Stimulated activated naive CD8-positive, alpha-beta T cell treated with anti-CD3 and anti-CD28 coated beads, Interleukin-15, amount 100 ng/mL, for 72 hours (primary cell): ENCODE measurements around the gene IQGAP3.

Source experiments
- ATAC-seq: fragments of 150-1000 bp; cut with Tn5 transposase; 2 replicates; pipeline ENCODE4 v1.10.0; 2021; ENCODE audit warnings: mild to moderate bottlenecking, moderate library complexity
- DNase-seq, 2 donors: peaks; one replicate each; pipeline ENCODE4 v3.0.0; 2021 to 2022
- H3K27ac Mint-ChIP-seq, 2 donors: one replicate each; pipeline ENCODE4 v1.8.0; 2022; ENCODE audit warnings: mild to moderate bottlenecking in 2 of 2, mixed read lengths in 2 of 2, moderate library complexity in 2 of 2
- H3K27me3 Mint-ChIP-seq: one replicate; pipeline ENCODE4 v1.8.0; 2022; ENCODE audit warnings: mixed read lengths
- H3K4me1 Mint-ChIP-seq: one replicate; pipeline ENCODE4 v1.8.0; 2022; ENCODE audit warnings: mild to moderate bottlenecking, mixed read lengths
- H3K4me3 Mint-ChIP-seq, 2 donors: one replicate each; pipeline ENCODE4 v1.8.0; 2022; ENCODE audit warnings: mild to moderate bottlenecking in 2 of 2, mixed read lengths in 2 of 2, moderate library complexity in 1 of 2
- H3K9me3 Mint-ChIP-seq, 2 donors: one replicate each; pipeline ENCODE4 v1.8.0; 2022; ENCODE audit warnings: mixed read lengths in 2 of 2

IQGAP3 gene

GRCh38 chr1:156504821-156505678 lies 67.3 kb downstream of the IQGAP3 start:
- Mint-ChIP-seq H3K4me3 (peak overlapping the region; percentile 79 to 97), H3K27me3 (no peaks in the 10 kb centered on the region), H3K9me3 (peaks cover 0 to 4% of the 10 kb centered on the region in 2 donors), H3K4me1 (peaks cover 70% of the 10 kb centered on the region), H3K27ac (peak overlapping the region; percentile 96 to 98)
- ATAC-seq (peak; percentile 59), DNase-seq (peak; percentile 89 to 95)

GRCh38 chr1:156504438-156504813 lies 67.9 kb downstream of the IQGAP3 start:
- ATAC-seq = peak; percentile 43

DNA sequence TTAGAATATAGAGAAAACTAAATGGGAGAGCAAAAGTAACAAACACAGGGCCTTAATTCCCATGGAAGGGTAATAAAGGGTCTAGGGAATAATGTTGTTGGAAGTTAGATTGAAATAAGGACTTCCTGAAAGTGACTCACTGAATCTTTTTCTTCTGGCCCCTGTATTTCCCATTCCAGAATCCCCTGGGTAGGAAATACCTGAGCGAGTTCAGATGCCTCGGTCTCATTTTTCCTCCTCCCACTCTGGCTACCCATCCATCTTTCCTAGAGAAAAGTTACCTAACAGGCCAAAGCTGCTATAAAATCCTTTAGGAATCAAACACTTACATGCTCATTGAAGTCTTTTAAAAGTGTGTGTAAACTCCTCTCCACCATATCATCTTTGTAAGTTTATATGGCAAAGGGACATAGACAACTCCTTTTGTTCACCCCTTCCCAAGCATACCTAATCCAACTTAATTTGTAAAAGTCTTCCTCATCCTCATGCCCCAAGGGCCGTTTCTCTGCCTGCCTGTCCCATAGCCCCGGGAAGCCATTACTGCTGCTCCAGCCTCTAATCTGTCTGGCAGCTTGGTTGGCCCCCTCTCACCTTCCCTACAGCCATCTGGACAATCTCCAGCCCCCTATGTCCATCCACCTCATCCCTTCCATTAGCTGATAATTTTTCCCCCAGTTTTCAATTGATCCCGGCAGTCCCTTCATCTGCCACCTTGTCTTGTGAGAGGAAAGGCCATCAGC lies 68.5 kb downstream of the IQGAP3 start:
- Mint-ChIP-seq H3K27ac (peak overlapping the region; percentile 96 to 98), H3K27me3 (no peaks in the 10 kb centered on the region), H3K4me3 (peak overlapping the region; percentile 79 to 97), H3K4me1 (peaks cover 67% of the 10 kb centered on the region), H3K9me3 (peaks cover 0 to 4% of the 10 kb centered on the region in 2 donors)
- ATAC-seq = no peak
- no peak for DNase-seq

More at GRCh38 chr1:156504438-156504813, 67.9 kb downstream of the IQGAP3 start:
- Mint-ChIP-seq H3K27ac (peak overlapping the region; percentile 96 to 98), H3K4me1 (peaks cover 69% of the 10 kb centered on the region), H3K27me3 (no peaks in the 10 kb centered on the region), H3K9me3 (peaks cover 0 to 4% of the 10 kb centered on the region in 2 donors), H3K4me3 (peak overlapping the region; percentile 79 to 97)
- DNase-seq = peak in 1 of 2 donors; percentile 64

DNA sequence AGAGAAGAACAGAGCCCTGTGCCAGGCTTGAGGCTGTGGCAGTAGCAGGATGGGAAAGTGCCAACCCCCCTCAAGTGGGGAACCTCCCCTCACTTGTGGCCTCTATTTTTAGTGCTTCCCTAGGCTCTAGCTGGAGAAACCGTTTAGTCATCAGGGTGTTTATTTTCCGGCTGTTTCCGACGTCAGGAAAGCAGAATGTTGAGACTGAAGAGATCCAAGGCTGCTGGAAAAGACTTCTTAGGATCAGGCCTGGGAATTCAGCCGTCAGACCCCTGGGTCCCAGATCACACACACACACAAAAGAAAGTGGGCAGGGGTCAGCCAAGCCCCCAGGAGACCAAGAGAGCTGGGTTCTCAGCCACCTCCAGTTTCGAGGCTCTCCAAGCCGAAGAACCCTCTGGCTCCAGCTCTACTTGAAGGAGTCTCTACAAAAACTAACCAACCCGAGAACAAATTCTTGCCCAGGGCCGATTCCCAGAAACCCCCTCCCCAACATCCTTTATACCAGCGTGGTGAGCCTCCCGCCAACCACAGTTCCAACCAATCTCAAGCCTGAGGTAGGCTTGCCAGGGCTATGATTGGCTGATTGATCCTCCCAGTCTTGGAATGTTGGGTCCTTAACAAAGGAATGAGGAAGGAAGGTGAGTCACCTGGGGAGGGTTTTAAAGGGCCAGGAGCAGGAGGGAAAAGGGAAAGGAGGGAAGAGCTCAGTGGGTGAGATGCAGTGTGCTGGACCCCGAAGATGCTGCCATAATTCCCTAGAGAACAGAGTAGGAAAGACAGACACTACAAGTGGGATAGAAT lies 69.3 kb downstream of the IQGAP3 start:
- peaks cover 67% of the 10 kb centered on the region for H3K4me1 Mint-ChIP-seq
- H3K27me3 Mint-ChIP-seq = no peaks in the 10 kb centered on the region
- ATAC-seq (no peak), DNase-seq (no peak)
- H3K4me3 Mint-ChIP-seq = peak overlapping the region; percentile 49 to 92
- peak overlapping the region; percentile 32 to 84 for H3K27ac Mint-ChIP-seq
- peaks cover 0 to 4% of the 10 kb centered on the region in 2 donors for H3K9me3 Mint-ChIP-seq

- Mint-ChIP-seq H3K27ac (peak overlapping the region; percentile 83 to 95), H3K4me3 (peak overlapping the region; percentile 78 to 92), H3K4me1 (peaks cover 69% of the 10 kb centered on the region), H3K9me3 (peaks cover 0 to 4% of the 10 kb centered on the region in 2 donors), H3K27me3 (no peaks in the 10 kb centered on the region)
- no peak for ATAC-seq
- no peak for DNase-seq
Observed at GRCh38 chr1:156502391-156502893, 69.9 kb downstream of the IQGAP3 start.

DNA sequence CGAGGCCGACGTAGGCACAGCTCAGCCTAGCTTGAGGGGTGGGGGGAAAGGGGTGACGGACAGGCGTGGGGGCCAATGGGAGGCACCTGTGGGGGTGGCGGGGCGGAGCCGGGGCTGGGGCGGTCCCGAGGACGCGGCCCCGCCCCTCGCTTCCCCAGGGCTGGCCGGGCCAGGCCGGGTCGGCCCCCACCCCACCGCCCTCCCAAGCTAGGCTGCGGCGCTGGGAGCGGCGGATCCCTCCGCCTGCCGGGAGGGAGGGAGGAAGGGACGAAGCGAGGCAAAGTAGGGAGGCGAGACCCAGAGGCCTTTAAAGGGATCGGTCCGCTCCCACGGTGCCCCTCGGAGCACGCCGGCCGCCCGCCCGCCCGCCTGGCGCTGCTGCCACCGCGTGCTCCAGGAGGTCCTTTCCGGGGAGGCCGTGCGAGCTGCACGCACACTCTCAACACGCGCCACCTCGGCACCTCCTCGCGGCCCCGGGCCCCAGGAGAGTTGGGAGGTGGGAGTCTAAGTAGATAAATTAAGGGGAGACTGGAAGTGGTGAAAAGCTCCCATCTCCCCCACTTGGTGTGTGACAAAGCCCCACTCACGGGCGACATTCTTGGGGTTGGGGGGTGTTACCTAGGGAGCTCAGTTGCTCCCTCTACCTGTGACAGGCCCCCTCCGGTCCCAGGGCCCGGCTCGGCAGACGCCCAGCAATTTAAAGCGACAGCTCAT lies 71.4 kb downstream of the IQGAP3 start:
- Mint-ChIP-seq H3K27ac (peak overlapping the region; percentile 95 to 96), H3K4me3 (peak overlapping the region; percentile 92), H3K4me1 (peaks cover 76% of the 10 kb centered on the region), H3K9me3 (peaks cover 0 to 4% of the 10 kb centered on the region in 2 donors), H3K27me3 (no peaks in the 10 kb centered on the region)
- DNase-seq = peak; percentile 93
- ATAC-seq = peak; percentile 76

DNA sequence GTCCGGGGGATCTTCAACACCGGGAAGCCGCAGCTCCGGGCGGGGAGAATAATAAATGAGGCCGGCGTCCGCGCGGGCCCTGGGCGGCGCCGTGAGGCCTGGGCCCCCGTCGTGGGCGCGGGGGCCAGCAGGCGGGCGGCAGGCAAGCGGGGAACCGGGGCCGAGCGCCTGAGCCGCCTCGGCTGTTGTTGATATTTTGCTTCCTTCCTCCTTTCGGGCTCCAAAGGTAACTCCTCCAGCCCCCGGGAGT lies 71.9 kb downstream of the IQGAP3 start, which contains the start of gene MEF2D:
Gene MEF2D (minus strand): TSS at position 233 of the 250 bp plus-strand sequence. CDS start 17,483 bp downstream, outside the sequence.
- Mint-ChIP-seq H3K4me1 (peaks cover 76% of the 10 kb centered on the region), H3K27me3 (no peaks in the 10 kb centered on the region), H3K27ac (peak within 1 kb of the TSS; percentile 95 to 96), H3K4me3 (peak within 1 kb of the TSS; percentile 92), H3K9me3 (peaks cover 0 to 3% of the 10 kb centered on the region in 2 donors)
- DNase-seq (no peak), ATAC-seq (peak; percentile 3)

DNA sequence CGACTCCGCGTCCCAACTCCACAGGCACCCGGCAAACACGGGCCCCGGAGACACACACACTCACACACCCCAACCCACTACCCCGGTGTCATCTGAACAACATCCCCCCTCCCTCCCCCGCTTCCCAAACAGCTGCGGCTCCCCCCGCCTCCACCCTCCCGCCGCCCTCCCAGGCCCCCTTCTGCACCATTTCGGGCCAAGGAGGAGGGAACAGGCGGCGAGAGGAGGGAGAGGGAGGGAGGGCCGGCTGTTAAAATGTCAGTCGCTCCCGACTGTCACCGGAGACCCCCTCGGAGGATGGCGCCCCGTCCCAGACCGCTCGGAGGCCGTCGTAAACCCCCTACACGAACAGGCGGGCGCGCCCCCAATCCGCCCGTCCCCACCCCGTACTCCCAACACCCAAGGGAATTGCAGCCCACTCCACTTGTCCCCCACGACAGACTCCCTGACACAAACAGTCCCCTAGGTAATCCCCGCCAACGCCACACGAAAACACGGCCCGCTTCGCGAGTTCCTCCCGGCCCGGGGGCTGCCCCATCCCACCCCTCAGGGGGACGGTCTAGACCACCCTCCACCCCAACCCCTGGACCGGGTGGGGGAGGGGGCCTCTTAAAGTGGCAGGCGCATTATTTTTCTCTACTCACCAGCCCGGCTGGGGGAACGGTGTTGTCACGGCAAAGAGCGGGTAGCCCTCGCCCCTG lies 72.4 kb downstream of the IQGAP3 start:
- Mint-ChIP-seq H3K4me1 (peaks cover 76% of the 10 kb centered on the region), H3K27me3 (no peaks in the 10 kb centered on the region), H3K9me3 (no peaks in the 10 kb centered on the region), H3K4me3 (peak overlapping the region; percentile 92), H3K27ac (peak overlapping the region; percentile 95 to 96)
- peak; percentile 3 for ATAC-seq
- DNase-seq = peak in 1 of 2 donors; percentile 62

DNA sequence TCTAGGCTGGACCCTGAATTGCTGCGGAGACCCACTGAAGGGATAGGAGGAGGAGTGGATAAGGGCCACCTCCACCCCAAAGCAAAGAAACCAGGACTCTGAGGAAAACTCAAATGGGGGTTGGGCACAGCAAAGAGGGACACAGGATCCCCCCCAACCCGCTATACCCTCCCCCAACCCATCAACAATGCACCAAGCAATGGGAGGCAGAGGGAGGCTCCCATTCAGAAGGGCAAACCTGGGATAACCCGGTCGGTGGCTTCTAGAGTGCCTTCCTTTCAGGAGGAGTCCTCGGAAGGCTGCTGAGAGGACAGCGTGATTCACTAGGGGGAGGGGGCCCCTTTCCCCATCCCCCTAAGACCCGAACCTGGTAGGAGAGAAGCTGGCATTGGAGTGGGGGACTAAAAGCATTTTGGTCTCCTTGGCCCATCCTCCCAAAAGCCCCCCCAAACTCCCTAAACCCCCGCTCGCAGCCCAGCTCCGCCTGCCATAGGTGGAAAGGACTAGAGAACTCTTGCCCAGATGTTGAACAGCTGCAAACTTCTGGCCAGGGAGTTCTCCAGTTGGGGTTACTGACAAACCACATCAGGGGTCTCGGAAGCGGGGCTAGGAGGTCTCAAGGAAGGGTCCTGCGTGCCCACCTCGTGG lies 73.0 kb downstream of the IQGAP3 start:
- no peaks in the 10 kb centered on the region for H3K27me3 Mint-ChIP-seq
- peak overlapping the region; percentile 48 to 56 for H3K27ac Mint-ChIP-seq
- peaks cover 77% of the 10 kb centered on the region for H3K4me1 Mint-ChIP-seq
- H3K4me3 Mint-ChIP-seq = peak overlapping the region; percentile 92
- H3K9me3 Mint-ChIP-seq = no peaks in the 10 kb centered on the region
- DNase-seq (no peak), ATAC-seq (no peak)

GRCh38 chr1:156498432-156499193 lies 73.8 kb downstream of the IQGAP3 start:
- no peaks in the 10 kb centered on the region for H3K27me3 Mint-ChIP-seq
- peak overlapping the region; percentile 92 for H3K4me3 Mint-ChIP-seq
- no peak for ATAC-seq
- H3K4me1 Mint-ChIP-seq = peaks cover 77% of the 10 kb centered on the region
- H3K27ac Mint-ChIP-seq = peak overlapping the region in 1 of 2 donors; percentile 43
- H3K9me3 Mint-ChIP-seq = no peaks in the 10 kb centered on the region
- DNase-seq = no peak

DNA sequence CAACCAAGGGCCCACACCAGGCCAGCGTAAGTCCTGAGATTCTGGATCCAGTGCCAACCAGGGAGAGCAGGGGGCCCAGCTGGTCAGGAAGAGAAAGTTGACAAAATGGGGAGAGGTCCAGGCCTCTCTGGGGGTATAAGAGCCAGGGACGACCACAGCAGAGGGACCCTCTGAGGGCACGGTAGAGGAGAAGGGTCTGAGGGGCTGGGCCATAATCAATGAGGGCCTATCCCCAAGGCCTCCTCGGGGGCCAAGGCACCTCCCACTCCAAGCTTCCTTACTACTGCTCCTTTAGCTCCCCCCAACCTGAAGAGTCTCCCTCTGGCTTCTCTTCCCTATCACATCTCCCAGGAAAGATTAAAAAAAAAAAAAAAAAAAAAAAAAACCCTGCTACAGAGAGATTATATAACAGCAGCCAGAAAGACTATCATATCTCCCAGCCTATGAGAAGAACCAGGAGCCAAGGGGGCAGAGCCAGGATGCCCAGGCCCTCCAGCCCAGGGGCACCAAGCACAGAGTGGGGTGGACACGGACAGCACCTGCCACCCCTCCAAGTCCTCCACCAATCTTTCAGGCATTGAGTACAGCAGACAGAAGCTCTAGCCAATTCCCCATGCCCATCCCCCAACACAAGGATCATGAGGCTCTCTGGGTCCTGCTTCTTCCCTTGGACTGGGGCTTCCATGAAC lies 74.5 kb downstream of the IQGAP3 start:
- ATAC-seq = no peak
- Mint-ChIP-seq H3K27ac (peak overlapping the region in 1 of 2 donors; percentile 56), H3K4me3 (peak overlapping the region; percentile 54 to 92), H3K9me3 (no peaks in the 10 kb centered on the region), H3K4me1 (peaks cover 77% of the 10 kb centered on the region), H3K27me3 (no peaks in the 10 kb centered on the region)
- no peak for DNase-seq

DNA sequence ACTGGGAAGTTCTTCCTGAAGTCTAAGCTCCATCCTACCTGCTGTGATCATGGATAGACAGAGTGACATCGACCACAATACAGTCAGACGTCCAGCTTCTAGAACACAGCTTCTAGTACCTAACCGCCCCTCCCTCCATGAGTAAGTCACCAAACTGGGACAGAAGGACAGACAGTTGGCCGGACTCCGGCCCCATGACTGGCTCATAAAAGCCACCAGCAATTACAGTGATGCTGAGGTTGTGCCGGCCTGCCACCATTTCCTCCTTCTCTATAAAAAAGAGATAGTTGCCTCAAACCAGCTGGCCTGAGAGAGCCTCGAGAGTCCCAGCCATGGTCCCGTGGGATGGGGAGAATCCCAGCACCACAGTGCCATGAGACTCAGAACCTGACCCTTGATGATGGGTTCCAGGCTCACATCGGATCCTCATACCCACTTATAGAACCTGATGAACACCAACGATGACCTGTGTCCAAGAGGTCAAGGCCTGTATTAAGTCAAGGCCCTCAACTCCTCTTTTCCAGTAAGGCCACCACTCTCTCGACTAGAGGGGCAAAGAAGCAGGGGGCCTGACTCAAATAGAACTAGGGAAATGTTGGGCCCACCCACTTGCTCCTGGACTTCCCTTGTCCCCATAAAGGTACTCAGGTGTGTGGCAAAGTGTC lies 75.2 kb downstream of the IQGAP3 start:
- Mint-ChIP-seq H3K4me3 (peak overlapping the region; percentile 54 to 92), H3K4me1 (peaks cover 77% of the 10 kb centered on the region), H3K9me3 (no peaks in the 10 kb centered on the region), H3K27ac (peak overlapping the region in 1 of 2 donors; percentile 59), H3K27me3 (no peaks in the 10 kb centered on the region)
- no peak for DNase-seq
- no peak for ATAC-seq
